ENCODE data around the gene AHRR. TPM values are rescaled to one million over a fixed set of nuclear protein-coding genes. Genes with fewer than 3 reads are reported as not detected.

The AHRR gene
- total and polyA plus RNA-seq, 10 of the 15 experiments (the other 5 are each of a cell fraction or from before 2014, with no cell fraction given), result 0.90 to 35.2 (median 19.2) TPM

- RAD21 ChIA-PET (ENCODE audit: unreplicated experiment), result interaction anchor here (0.7 kb wide), 1 partner anchor 9 kb away, joined by 3 read pairs; no protein-coding TSS in a partner anchor
- Histone ChIP-seq H3K27me3 (replicated peaks in 1 of 2; ENCODE audit: control insufficient read depth in 2 of 2, insufficient read depth in 2 of 2, low read length in 1 of 2) (no peaks in the 10 kb centered on the region), H3K4me2 (ENCODE audit: control insufficient read depth, insufficient read depth) (no peak overlapping the region), H3K9ac (ENCODE audit: control insufficient read depth, insufficient read depth, low read length) (no peak overlapping the region), H4K20me1 (ENCODE audit: control insufficient read depth, insufficient read depth) (no peaks in the 10 kb centered on the region), H3K4me1 (ENCODE audit: control insufficient read depth, insufficient read depth, low read length) (no peaks in the 10 kb centered on the region; the same call in 1 of the 2 replicates), H3K27ac (ENCODE audit: control insufficient read depth, insufficient read depth) (no peak overlapping the region), H2AFZ (ENCODE audit: control insufficient read depth, low read depth, low read length) (no peak overlapping the region), H3K4me3 (no peak overlapping the region), H3K79me2 (ENCODE audit: control insufficient read depth, insufficient read depth, low read length) (peaks cover 10% of the 10 kb centered on the region), H3K36me3 (ENCODE audit: control insufficient read depth in 2 of 2, insufficient read depth in 2 of 2, low read length in 1 of 2) (peaks cover 26 to 48% of the 10 kb centered on the region in 2 experiments), H3K9me3 (replicated peaks; ENCODE audit: control insufficient read depth, insufficient read depth, low read length) (peaks cover 12% of the 10 kb centered on the region; the same call in 2 of the 3 replicates)
- BruUV-seq (replicated peaks), result no TSS peak
- no peak for TF ChIP-seq RELB (IDR thresholded peaks at IDR 0.05; ENCODE audit: low read depth)
- no peak for TF ChIP-seq POU2F2 (IDR thresholded peaks at IDR 0.05; ENCODE audit: borderline replicate concordance, low read depth, low read length)
- no peak for TF ChIP-seq SPI1 (IDR thresholded peaks at IDR 0.05; ENCODE audit: borderline replicate concordance, insufficient read depth, low read depth, low read length)
- no peak for TF ChIP-seq NFXL1 (IDR thresholded peaks at IDR 0.05; ENCODE audit: borderline replicate concordance)
- no peak for TF ChIP-seq BACH1 (IDR thresholded peaks at IDR 0.05; ENCODE audit: borderline replicate concordance)
- TF ChIP-seq BMI1 (IDR thresholded peaks at IDR 0.05; ENCODE audit: borderline replicate concordance), result no peak
- no peak for TF ChIP-seq SMAD5 (IDR thresholded peaks at IDR 0.05; ENCODE audit: low read depth)
- TF ChIP-seq MYB (IDR thresholded peaks at IDR 0.05; ENCODE audit: borderline replicate concordance, low read depth, low read length), result no peak
- TF ChIP-seq SKIL (IDR thresholded peaks at IDR 0.05; ENCODE audit: low read depth, poor library complexity, severe bottlenecking), result no peak
- TF ChIP-seq TCF7 (IDR thresholded peaks at IDR 0.05; ENCODE audit: borderline replicate concordance), result no peak
- no peak for TF ChIP-seq ZNF592 (IDR thresholded peaks at IDR 0.05)
- TF ChIP-seq RUNX3 (IDR thresholded peaks at IDR 0.05; ENCODE audit: low read length), result no peak
- TF ChIP-seq NR2C2 (IDR thresholded peaks at IDR 0.05; ENCODE audit: borderline replicate concordance, control insufficient read depth, insufficient read length, low read depth), result no peak
- TF ChIP-seq CHD1 (IDR thresholded peaks at IDR 0.05; ENCODE audit: low read depth, low read length), result no peak
- TF ChIP-seq YBX1 (IDR thresholded peaks at IDR 0.05), result no peak
- TF ChIP-seq EGR1 (IDR thresholded peaks at IDR 0.05; ENCODE audit: borderline replicate concordance in 1 of 2, low read depth in 2 of 2, low read length in 2 of 2), result no peak
- POLR2A ChIA-PET, result no interaction called here
- in situ Hi-C loops (cut with MboI), result no loop called here
- SMC1A ChIA-PET (ENCODE audit: uncharacterized antibody, unreplicated experiment), result interaction anchor here (0.7 kb wide), 1 partner anchor 17 kb away, joined by 3 read pairs; no protein-coding TSS in a partner anchor
- WGBS (ENCODE audit: insufficient coverage, insufficient replicate concordance, low lambda C conversion rate, missing lambda C conversion rate), result 98% methylated on average over 5 of the region's 5 CpGs
- CTCF ChIA-PET, result interaction anchor here (1.9 kb wide), 1 partner anchor 132 kb away, joined by 6 read pairs; no protein-coding TSS in a partner anchor
- intact Hi-C loops (cut with micrococcal nuclease; ENCODE audit: unreplicated experiment), result no loop called here
- ATAC-seq (no peak), DNase-seq (ENCODE audit: low read depth, low spot score) (no peak), FAIRE-seq (no peak)
Observed at GRCh38 chr5:449151-449550, 127.6 kb downstream of the AHRR start.

All from GM12878 (cell line).